GM12873 (cell line): ENCODE data around the gene GPR35.

Experiments
- CTCF ChIP-seq: IDR thresholded peaks from 2 replicates; pipeline ENCODE4 v1.5.1; 2012; ENCODE audit warnings: low read depth, mild to moderate bottlenecking, moderate library complexity, low read length, control low read depth; ENCODE audit not compliant: insufficient read depth; ENCODE audit errors: missing control alignments

GPR35 gene

GRCh38 chr2:240620859-240621258 is 4.4 kb upstream of the GPR35 start:
- no peak for TF ChIP-seq CTCF

- no peak for TF ChIP-seq CTCF
Measured at GRCh38 chr2:240622060-240622411, 3.2 kb upstream of the GPR35 start.

- TF ChIP-seq CTCF: no peak
Measured at GRCh38 chr2:240622531-240623235, 2.6 kb upstream of the GPR35 start.

- TF ChIP-seq CTCF: no peak
Measured at GRCh38 chr2:240623531-240624010, 1.7 kb upstream of the GPR35 start.

GRCh38 chr2:240624011-240624949 is 1.0 kb upstream of the GPR35 start:
- no peak for TF ChIP-seq CTCF

GRCh38 chr2:240626531-240627300 is 1.4 kb downstream of the GPR35 start:
- no peak for TF ChIP-seq CTCF
